ENCODE data around the gene FOXP1. TPM values are rescaled to one million over a fixed set of nuclear protein-coding genes. Genes with fewer than 3 reads are reported as not detected.

FOXP1 gene
- polyA plus RNA-seq, 1 experiment: 56.6 TPM

GRCh38 chr3:71039332-71039731 lies 544.2 kb downstream of the FOXP1 start:
- no peak for DNase-seq (ENCODE audit: low read depth, low spot score)

GRCh38 chr3:71037775-71038174 lies 545.8 kb downstream of the FOXP1 start:
- ChIA-PET POLR2A (no interaction called here), CTCF (no interaction called here)
- TF ChIP-seq, protein P1, sequence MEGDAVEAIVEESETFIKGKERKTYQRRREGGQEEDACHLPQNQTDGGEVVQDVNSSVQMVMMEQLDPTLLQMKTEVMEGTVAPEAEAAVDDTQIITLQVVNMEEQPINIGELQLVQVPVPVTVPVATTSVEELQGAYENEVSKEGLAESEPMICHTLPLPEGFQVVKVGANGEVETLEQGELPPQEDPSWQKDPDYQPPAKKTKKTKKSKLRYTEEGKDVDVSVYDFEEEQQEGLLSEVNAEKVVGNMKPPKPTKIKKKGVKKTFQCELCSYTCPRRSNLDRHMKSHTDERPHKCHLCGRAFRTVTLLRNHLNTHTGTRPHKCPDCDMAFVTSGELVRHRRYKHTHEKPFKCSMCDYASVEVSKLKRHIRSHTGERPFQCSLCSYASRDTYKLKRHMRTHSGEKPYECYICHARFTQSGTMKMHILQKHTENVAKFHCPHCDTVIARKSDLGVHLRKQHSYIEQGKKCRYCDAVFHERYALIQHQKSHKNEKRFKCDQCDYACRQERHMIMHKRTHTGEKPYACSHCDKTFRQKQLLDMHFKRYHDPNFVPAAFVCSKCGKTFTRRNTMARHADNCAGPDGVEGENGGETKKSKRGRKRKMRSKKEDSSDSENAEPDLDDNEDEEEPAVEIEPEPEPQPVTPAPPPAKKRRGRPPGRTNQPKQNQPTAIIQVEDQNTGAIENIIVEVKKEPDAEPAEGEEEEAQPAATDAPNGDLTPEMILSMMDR (IDR thresholded peaks at IDR 0.05; ENCODE audit: low read depth, low read length): no peak
- Histone ChIP-seq H3K4me3 (ENCODE audit: low read depth, low read length) (no peak overlapping the region), H3K27ac (ENCODE audit: low read depth, low read length) (no peak overlapping the region), H3K27me3 (ENCODE audit: control insufficient read depth, insufficient read depth, low read length) (no peaks in the 10 kb centered on the region), H3K9me3 (ENCODE audit: control insufficient read depth, insufficient read depth, low read length) (no peaks in the 10 kb centered on the region)
- DNase-seq (ENCODE audit: low read depth, low spot score): no peak

More at GRCh38 chr3:71039332-71039731, 544.2 kb downstream of the FOXP1 start:
- ChIA-PET CTCF (interaction anchor here (1.7 kb wide), 1 partner anchor 489 kb away, joined by 3 read pairs; no protein-coding TSS in a partner anchor), POLR2A (interaction anchor here (0.7 kb wide), 1 partner anchor 95 kb away, joined by 3 read pairs; no protein-coding TSS in a partner anchor)
- Histone ChIP-seq H3K4me3 (ENCODE audit: low read depth, low read length) (no peak overlapping the region), H3K27ac (ENCODE audit: low read depth, low read length) (no peak overlapping the region), H3K9me3 (ENCODE audit: control insufficient read depth, insufficient read depth, low read length) (no peaks in the 10 kb centered on the region), H3K27me3 (ENCODE audit: control insufficient read depth, insufficient read depth, low read length) (no peaks in the 10 kb centered on the region)
- TF ChIP-seq, protein P1 (IDR thresholded peaks at IDR 0.05; ENCODE audit: low read depth, low read length): no peak

DNA sequence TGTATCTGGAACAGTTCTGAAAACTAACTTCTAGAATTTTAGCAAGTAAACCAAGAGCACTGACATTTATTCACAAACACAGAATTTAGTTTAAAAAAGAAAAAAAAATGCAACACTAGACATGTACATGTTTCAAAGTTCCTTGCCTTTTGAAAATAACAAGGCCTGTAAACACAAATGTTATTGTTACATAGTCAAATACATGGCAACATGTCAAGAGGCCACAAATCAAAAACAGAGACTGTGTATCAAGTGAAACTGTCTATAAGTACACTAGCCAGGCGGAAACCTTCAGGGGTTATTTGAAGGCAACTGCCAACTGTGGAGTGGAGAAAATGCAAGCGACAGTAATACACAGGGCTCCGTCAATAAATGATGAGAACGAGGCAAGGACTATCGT lies 547.6 kb downstream of the FOXP1 start:
- peak overlapping the region; percentile 21 for H3K27ac ChIP-seq (ENCODE audit: low read depth, low read length)
- POLR2A ChIA-PET: interaction anchor here (0.9 kb wide), 1 partner anchor 209 kb away, joined by 3 read pairs; no protein-coding TSS in a partner anchor
- no peaks in the 10 kb centered on the region for H3K27me3 ChIP-seq (ENCODE audit: control insufficient read depth, insufficient read depth, low read length)
- H3K9me3 ChIP-seq (ENCODE audit: control insufficient read depth, insufficient read depth, low read length): no peaks in the 10 kb centered on the region
- H3K4me3 ChIP-seq (ENCODE audit: low read depth, low read length): no peak overlapping the region
- TF ChIP-seq, protein P1 (IDR thresholded peaks at IDR 0.05; ENCODE audit: low read depth, low read length): no peak
- DNase-seq (ENCODE audit: low read depth, low spot score): no peak
- CTCF ChIA-PET: interaction anchor here (0.6 kb wide), 1 partner anchor 311 kb away, joined by 3 read pairs; no protein-coding TSS in a partner anchor

GRCh38 chr3:71035314-71035713 lies 548.2 kb downstream of the FOXP1 start:
- POLR2A ChIA-PET: interaction anchor here (0.9 kb wide), 1 partner anchor 210 kb away, joined by 3 read pairs; no protein-coding TSS in a partner anchor
- no peak overlapping the region for H3K4me3 ChIP-seq (ENCODE audit: low read depth, low read length)
- H3K9me3 ChIP-seq (ENCODE audit: control insufficient read depth, insufficient read depth, low read length): no peaks in the 10 kb centered on the region
- peak; percentile 45 for DNase-seq (ENCODE audit: low read depth, low spot score)
- CTCF ChIA-PET: interaction anchor here (0.6 kb wide), 1 partner anchor 311 kb away, joined by 3 read pairs; no protein-coding TSS in a partner anchor
- TF ChIP-seq, protein P1 (IDR thresholded peaks at IDR 0.05; ENCODE audit: low read depth, low read length): no peak
- H3K27ac ChIP-seq (ENCODE audit: low read depth, low read length): no peak overlapping the region
- no peaks in the 10 kb centered on the region for H3K27me3 ChIP-seq (ENCODE audit: control insufficient read depth, insufficient read depth, low read length)

- TF ChIP-seq, protein P1 (IDR thresholded peaks at IDR 0.05; ENCODE audit: low read depth, low read length): no peak
- Histone ChIP-seq H3K27me3 (ENCODE audit: control insufficient read depth, insufficient read depth, low read length) (no peaks in the 10 kb centered on the region), H3K4me3 (ENCODE audit: low read depth, low read length) (no peak overlapping the region), H3K9me3 (ENCODE audit: control insufficient read depth, insufficient read depth, low read length) (no peaks in the 10 kb centered on the region), H3K27ac (ENCODE audit: low read depth, low read length) (no peak overlapping the region)
- ChIA-PET POLR2A (no interaction called here), CTCF (no interaction called here)
- no peak for DNase-seq (ENCODE audit: low read depth, low spot score)
Measured at GRCh38 chr3:71033681-71034220, 549.8 kb downstream of the FOXP1 start.

All from AG04450 (cell line).